ENCODE data around the gene NOTCH1. TPM values are rescaled to one million over a fixed set of nuclear protein-coding genes. Genes with fewer than 3 reads are reported as not detected.

NOTCH1 gene
- total and polyA plus RNA-seq, 2 of the 13 experiments (the other 11 are each of a cell fraction or from before 2014, with no cell fraction given) = 0.09 to 0.35 TPM

DNA sequence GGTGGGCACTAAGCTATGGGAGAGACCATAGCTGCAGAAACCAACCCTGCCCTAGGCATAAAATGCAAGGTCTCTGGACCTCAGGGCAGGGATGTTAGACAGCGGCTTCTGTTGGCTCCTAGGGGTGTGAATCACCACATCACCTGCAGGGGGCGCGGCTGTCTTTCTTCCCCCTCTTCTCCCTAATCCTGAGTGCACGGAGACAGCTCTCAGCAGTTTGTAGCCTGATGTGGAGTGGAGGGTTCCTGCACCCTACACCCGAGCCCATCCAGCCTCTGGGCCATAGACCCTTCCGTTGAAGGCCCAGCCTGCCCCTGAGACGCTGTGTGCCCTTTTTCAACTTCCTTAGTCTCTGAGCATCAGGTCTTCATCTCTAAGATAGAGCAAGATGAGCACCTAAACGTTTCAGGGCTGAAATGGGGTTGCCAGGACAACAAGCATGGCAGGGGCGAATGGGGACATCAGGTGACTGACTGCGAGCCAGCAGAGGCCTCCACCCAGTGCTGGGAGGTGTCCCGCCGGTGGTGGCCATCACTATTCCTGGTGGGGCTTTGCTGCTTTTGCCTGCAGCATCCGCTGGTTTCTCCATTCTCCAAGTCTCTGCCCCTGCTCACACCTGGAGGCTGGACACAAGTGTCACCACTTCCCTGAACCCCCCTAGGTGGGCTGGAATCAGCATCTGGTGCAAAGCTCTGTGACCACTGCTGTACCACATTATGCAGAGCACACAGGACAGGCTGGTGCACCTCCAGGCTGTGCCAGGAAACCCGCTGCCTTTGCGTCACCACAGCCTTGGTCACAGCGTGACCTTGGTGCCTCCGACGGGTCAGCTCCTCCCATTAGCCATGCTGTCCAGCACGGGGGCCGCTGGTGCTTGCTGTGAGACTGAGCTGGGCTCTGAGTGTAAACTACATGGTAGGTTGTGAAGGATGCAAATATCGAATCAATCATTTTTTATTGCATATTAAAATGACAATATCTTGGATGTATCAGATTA lies 60.5 kb downstream of the NOTCH1 start:
- no TSS peak for BruUV-seq (replicated peaks)
- ChIA-PET POLR2A (interaction anchor here (1.4 to 3.5 kb wide), 2 partner anchors 141 to 144 kb away, joined by 4 to 25 read pairs; no protein-coding TSS in a partner anchor), CTCF (ENCODE audit: low intra/inter-chr PET ratio, low total read pairs) (interaction anchor here (0.8 to 7.9 kb wide), 4 partner anchors 142 to 159 kb away, joined by 3 to 101 read pairs (median 6); no protein-coding TSS in a partner anchor)
- 4% methylated on average over 15 of the region's 21 CpGs for WGBS (ENCODE audit: low lambda C conversion rate)
- intact Hi-C loops (cut with micrococcal nuclease; ENCODE audit: unreplicated experiment) (loop anchor here (1.0 kb wide), 1 partner anchor 145 kb away; no protein-coding TSS in a partner anchor), in situ Hi-C loops (cut with HindIII; ENCODE audit: extremely low pct_ligation_motif_present, low pct_unique_long_range_greater_than_20kb) (no loop called here)
- Histone ChIP-seq H3K9ac (ENCODE audit: insufficient read depth, low read depth, low read length) (peak overlapping the region; percentile 93), H2AFZ (ENCODE audit: low read length) (no peak overlapping the region), H3K27me3 (ENCODE audit: control insufficient read depth in 1 of 2, insufficient read depth in 2 of 2, low read length in 2 of 2) (peaks cover 18 to 29% of the 10 kb centered on the region in 2 experiments; a peak in 4 of 5 replicates), H4K20me1 (ENCODE audit: insufficient read depth, low read length) (peaks cover 19% of the 10 kb centered on the region), H3K4me2 (ENCODE audit: low read depth, low read length) (peak overlapping the region; percentile 90), H3K9me3 (ENCODE audit: low read length) (no peaks in the 10 kb centered on the region), H3K4me3 (replicated peaks in 1 of 3; ENCODE audit: insufficient read depth in 1 of 3, low read depth in 2 of 3, low read length in 3 of 3) (peak overlapping the region in 2 of 3 experiments; percentile 79 to 84; a peak in 3 of 6 replicates), H3K4me1 (ENCODE audit: insufficient read depth, low read length) (peaks cover 37% of the 10 kb centered on the region), H3K36me3 (replicated peaks in 1 of 2; ENCODE audit: control insufficient read depth in 1 of 2, insufficient read depth in 2 of 2, low read length in 2 of 2) (peaks cover 0 to under 1% of the 10 kb centered on the region in 2 experiments; a peak in 1 of 5 replicates), H3K27ac (ENCODE audit: extremely low read length, insufficient read depth, low read length) (peak overlapping the region; percentile 100), H3K79me2 (ENCODE audit: insufficient read depth, low read length) (peaks cover 19% of the 10 kb centered on the region)
- DNase-seq (ENCODE audit: low spot score) (peak; percentile 72), ATAC-seq (peak; percentile 60), FAIRE-seq (peak; percentile 88)
- TF ChIP-seq ZNF879 (CRISPR knock-in tag; IDR thresholded peaks at IDR 0.05) (0 out of 2 replicates have a peak, but pooled peaks have one; percentile 50), ZNF496 (CRISPR knock-in tag; IDR thresholded peaks at IDR 0.05; ENCODE audit: insufficient replicate concordance) (no peak), RARA (CRISPR knock-in tag; IDR thresholded peaks at IDR 0.05) (peak; percentile 79), TCF7L2 (IDR thresholded peaks at IDR 0.05; ENCODE audit: low read depth, low read length) (no peak), MTF1 (CRISPR knock-in tag; IDR thresholded peaks at IDR 0.05) (no peak), ZNF678 (CRISPR knock-in tag; IDR thresholded peaks at IDR 0.05) (0 out of 2 replicates have a peak, but pooled peaks have one; percentile 41), PITX1 (CRISPR knock-in tag; IDR thresholded peaks at IDR 0.05) (0 out of 2 replicates have a peak, but pooled peaks have one; percentile 19), CEBPG (CRISPR knock-in tag; IDR thresholded peaks at IDR 0.05) (peak; percentile 52), FOXO1 (CRISPR knock-in tag; IDR thresholded peaks at IDR 0.05) (no peak), ZNF768 (CRISPR knock-in tag; IDR thresholded peaks at IDR 0.05) (peak; percentile 71), DPF2 (CRISPR knock-in tag; IDR thresholded peaks at IDR 0.05; ENCODE audit: borderline replicate concordance, low read depth) (0 out of 2 replicates have a peak, but pooled peaks have one; percentile 27), SMC3 (IDR thresholded peaks at IDR 0.05; ENCODE audit: low read length) (peak; percentile 80), YEATS2 (CRISPR knock-in tag; IDR thresholded peaks at IDR 0.05; ENCODE audit: borderline replicate concordance) (peak; percentile 16; the same call in 1 of the 2 replicates), GABPB1 (CRISPR knock-in tag; IDR thresholded peaks at IDR 0.05) (0 out of 2 replicates have a peak, but pooled peaks have one; percentile 14)
- TF ChIP-seq, protein P1, sequence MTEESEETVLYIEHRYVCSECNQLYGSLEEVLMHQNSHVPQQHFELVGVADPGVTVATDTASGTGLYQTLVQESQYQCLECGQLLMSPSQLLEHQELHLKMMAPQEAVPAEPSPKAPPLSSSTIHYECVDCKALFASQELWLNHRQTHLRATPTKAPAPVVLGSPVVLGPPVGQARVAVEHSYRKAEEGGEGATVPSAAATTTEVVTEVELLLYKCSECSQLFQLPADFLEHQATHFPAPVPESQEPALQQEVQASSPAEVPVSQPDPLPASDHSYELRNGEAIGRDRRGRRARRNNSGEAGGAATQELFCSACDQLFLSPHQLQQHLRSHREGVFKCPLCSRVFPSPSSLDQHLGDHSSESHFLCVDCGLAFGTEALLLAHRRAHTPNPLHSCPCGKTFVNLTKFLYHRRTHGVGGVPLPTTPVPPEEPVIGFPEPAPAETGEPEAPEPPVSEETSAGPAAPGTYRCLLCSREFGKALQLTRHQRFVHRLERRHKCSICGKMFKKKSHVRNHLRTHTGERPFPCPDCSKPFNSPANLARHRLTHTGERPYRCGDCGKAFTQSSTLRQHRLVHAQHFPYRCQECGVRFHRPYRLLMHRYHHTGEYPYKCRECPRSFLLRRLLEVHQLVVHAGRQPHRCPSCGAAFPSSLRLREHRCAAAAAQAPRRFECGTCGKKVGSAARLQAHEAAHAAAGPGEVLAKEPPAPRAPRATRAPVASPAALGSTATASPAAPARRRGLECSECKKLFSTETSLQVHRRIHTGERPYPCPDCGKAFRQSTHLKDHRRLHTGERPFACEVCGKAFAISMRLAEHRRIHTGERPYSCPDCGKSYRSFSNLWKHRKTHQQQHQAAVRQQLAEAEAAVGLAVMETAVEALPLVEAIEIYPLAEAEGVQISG (CRISPR knock-in tag; IDR thresholded peaks at IDR 0.05) = peak; percentile 22; the same call in 1 of the 2 replicates
- TF ChIP-seq, protein P2, sequence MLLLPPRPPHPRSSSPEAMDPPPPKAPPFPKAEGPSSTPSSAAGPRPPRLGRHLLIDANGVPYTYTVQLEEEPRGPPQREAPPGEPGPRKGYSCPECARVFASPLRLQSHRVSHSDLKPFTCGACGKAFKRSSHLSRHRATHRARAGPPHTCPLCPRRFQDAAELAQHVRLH (CRISPR knock-in tag; IDR thresholded peaks at IDR 0.05; ENCODE audit: borderline replicate concordance, low read depth) = 0 out of 2 replicates have a peak, but pooled peaks have one; percentile 6
- TF ChIP-seq, protein P3, sequence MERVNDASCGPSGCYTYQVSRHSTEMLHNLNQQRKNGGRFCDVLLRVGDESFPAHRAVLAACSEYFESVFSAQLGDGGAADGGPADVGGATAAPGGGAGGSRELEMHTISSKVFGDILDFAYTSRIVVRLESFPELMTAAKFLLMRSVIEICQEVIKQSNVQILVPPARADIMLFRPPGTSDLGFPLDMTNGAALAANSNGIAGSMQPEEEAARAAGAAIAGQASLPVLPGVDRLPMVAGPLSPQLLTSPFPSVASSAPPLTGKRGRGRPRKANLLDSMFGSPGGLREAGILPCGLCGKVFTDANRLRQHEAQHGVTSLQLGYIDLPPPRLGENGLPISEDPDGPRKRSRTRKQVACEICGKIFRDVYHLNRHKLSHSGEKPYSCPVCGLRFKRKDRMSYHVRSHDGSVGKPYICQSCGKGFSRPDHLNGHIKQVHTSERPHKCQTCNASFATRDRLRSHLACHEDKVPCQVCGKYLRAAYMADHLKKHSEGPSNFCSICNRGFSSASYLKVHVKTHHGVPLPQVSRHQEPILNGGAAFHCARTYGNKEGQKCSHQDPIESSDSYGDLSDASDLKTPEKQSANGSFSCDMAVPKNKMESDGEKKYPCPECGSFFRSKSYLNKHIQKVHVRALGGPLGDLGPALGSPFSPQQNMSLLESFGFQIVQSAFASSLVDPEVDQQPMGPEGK (CRISPR knock-in tag; IDR thresholded peaks at IDR 0.05) = peak; percentile 24; the same call in 1 of the 2 replicates
- TF ChIP-seq, protein P4, sequence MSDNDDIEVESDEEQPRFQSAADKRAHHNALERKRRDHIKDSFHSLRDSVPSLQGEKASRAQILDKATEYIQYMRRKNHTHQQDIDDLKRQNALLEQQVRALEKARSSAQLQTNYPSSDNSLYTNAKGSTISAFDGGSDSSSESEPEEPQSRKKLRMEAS (IDR thresholded peaks at IDR 0.05) = 0 out of 2 replicates have a peak, but pooled peaks have one; percentile 50
